Gastrocnemius medialis (tissue), 4 donors: Measurements from ENCODE around the gene CRYAA.
"Not testable (repeated sequence)": the region's sequence is repeated elsewhere in the genome, so short reads cannot be mapped to it uniquely, and the experiment has no call there.

Source experiments
- CTCF ChIP-seq, 5 experiments: fragments of 450-650 bp in 3 of 5; fragments of 200-600 bp in 2 of 5; sonication (generic) in 2 of 5; IDR thresholded peaks in 4 of 5; conservative IDR thresholded peaks in 1 of 5; 1 replicate in 4 of 5; 2 replicates in 1 of 5; pipeline ENCODE4 v1.5.1; 2016 to 2019; ENCODE audit warnings: antibody characterized with exemption in 5 of 5, mild to moderate bottlenecking in 3 of 5, moderate library complexity in 3 of 5
- POLR2A ChIP-seq, 2 donors: fragments of 450-650 bp; IDR thresholded peaks; one replicate each; pipeline ENCODE4 v1.6.1; 2017; ENCODE audit warnings: antibody characterized with exemption in 2 of 2, mild to moderate bottlenecking in 2 of 2, moderate library complexity in 2 of 2

- not testable (repeated sequence) for TF ChIP-seq POLR2A (IDR thresholded peaks at IDR 0.05); CTCF (IDR thresholded peaks at IDR 0.05 in 4 of 5, conservative IDR thresholded peaks at IDR 0.05 in 1 of 5)
Measured at GRCh38 chr21:43146637-43147036, 22.2 kb upstream of the CRYAA start.
